WTC11 (cell line): Measurements from ENCODE around the gene IFT122. TPM values are rescaled to one million over a fixed set of nuclear protein-coding genes. Genes with fewer than 3 reads are reported as not detected.

Experiments
- ATAC-seq: fragments of 200-7000 bp; cut with Tn5 transposase; 2 replicates; pipeline ENCODE4 v1.10.0; 2021; ENCODE audit warnings: mild to moderate bottlenecking, moderate library complexity
- CTCF ChIA-PET: fragments of 300-600 bp; sonication (Branson Sonifier 250); formaldehyde crosslinking; loops from one replicate; lab custom pipeline; 2021; ENCODE audit warnings: antibody characterized with exemption; lab: Charles Lee
- POLR2A ChIA-PET: fragments of 350-600 bp; sonication (Branson Sonifier 250); formaldehyde crosslinking; loops from one replicate; lab custom pipeline; 2021; ENCODE audit warnings: antibody characterized with exemption; lab: Charles Lee
- DNase-seq: peaks from one replicate; pipeline ENCODE4 v3.0.0; 2021; ENCODE audit warnings: low spot score
- H3K27ac Mint-ChIP-seq: 2 replicates; pipeline ENCODE4 v1.8.0; 2021; ENCODE audit warnings: mixed read lengths
- H3K27me3 Mint-ChIP-seq: 2 replicates; pipeline ENCODE4 v1.8.0; 2021; ENCODE audit warnings: low read depth, mild to moderate bottlenecking, moderate library complexity, mixed read lengths
- H3K36me3 Mint-ChIP-seq: 2 replicates; pipeline ENCODE4 v1.8.0; 2021; ENCODE audit warnings: mixed read lengths
- H3K4me1 Mint-ChIP-seq: 2 replicates; pipeline ENCODE4 v1.8.0; 2022; ENCODE audit warnings: mixed read lengths
- H3K4me3 Mint-ChIP-seq: 2 replicates; pipeline ENCODE4 v1.8.0; 2021; ENCODE audit warnings: mild to moderate bottlenecking, moderate library complexity, mixed read lengths
- H3K9me3 Mint-ChIP-seq: 2 replicates; pipeline ENCODE4 v1.8.0; 2021; ENCODE audit warnings: mixed read lengths
- EMX1 ChIP-seq: fragments of 250-450 bp; sonication (Bioruptor Pico); IDR thresholded peaks from 2 replicates; pipeline ENCODE4 v1.8.0; 2021; ENCODE audit warnings: mild to moderate bottlenecking
- FOXK1 ChIP-seq: sonication (generic); formaldehyde crosslinking; IDR thresholded peaks from 2 replicates; pipeline ENCODE4 v1.8.0; 2022; ENCODE audit warnings: mild to moderate bottlenecking, moderate library complexity, missing genetic modification reagents
- GABPB1 ChIP-seq: sonication (generic); formaldehyde crosslinking; IDR thresholded peaks from 2 replicates; pipeline ENCODE4 v1.8.1; 2023; ENCODE audit warnings: mild to moderate bottlenecking, missing genetic modification reagents
- GTF2I ChIP-seq: fragments of 250-450 bp; sonication (Bioruptor Pico); conservative IDR thresholded peaks from 2 replicates; pipeline ENCODE4 v1.4.0; 2021; ENCODE audit warnings: mild to moderate bottlenecking
- NR1H2 ChIP-seq: sonication (generic); formaldehyde crosslinking; IDR thresholded peaks from 2 replicates; pipeline ENCODE4 v1.9.0; 2021; ENCODE audit warnings: mild to moderate bottlenecking, moderate library complexity, missing genetic modification reagents
- SP1 ChIP-seq: sonication (generic); formaldehyde crosslinking; conservative IDR thresholded peaks from 2 replicates; pipeline ENCODE4 v1.8.1; 2022; ENCODE audit warnings: missing genetic modification reagents
- TEAD1 ChIP-seq: sonication (generic); formaldehyde crosslinking; IDR thresholded peaks from 2 replicates; pipeline ENCODE4 v1.8.0; 2022; ENCODE audit warnings: mild to moderate bottlenecking, missing genetic modification reagents
- ZNF317 ChIP-seq: sonication (generic); formaldehyde crosslinking; IDR thresholded peaks from 2 replicates; pipeline ENCODE4 v1.8.1; 2023; ENCODE audit warnings: low read depth, mild to moderate bottlenecking, moderate library complexity, missing genetic modification reagents, borderline replicate concordance
- ZNF423 ChIP-seq: fragments of 250-450 bp; sonication (Bioruptor Pico); IDR thresholded peaks from 2 replicates; pipeline ENCODE4 v2.1.2; 2022; ENCODE audit warnings: mild to moderate bottlenecking, moderate library complexity
- total RNA-seq: library from RNA; stranded (reverse); gene quantifications from 3 replicates; pipeline ENCODE4 v1.2.3, GENCODE V29; 2021
- TF ChIP-seq, protein P1 (sequence below): sonication (generic); formaldehyde crosslinking; IDR thresholded peaks from 2 replicates; pipeline ENCODE4 v1.8.1; 2022; ENCODE audit warnings: low read depth, mild to moderate bottlenecking, moderate library complexity, missing genetic modification reagents, borderline replicate concordance
- TF ChIP-seq, protein P2 (sequence below): sonication (generic); formaldehyde crosslinking; IDR thresholded peaks from 2 replicates; pipeline ENCODE4 v1.8.0; 2022; ENCODE audit warnings: mild to moderate bottlenecking, missing genetic modification reagents
- TF ChIP-seq, protein P3 (sequence below): fragments of 200-600 bp; IDR thresholded peaks from 2 replicates; pipeline ENCODE4 v1.8.0; 2022; ENCODE audit warnings: antibody characterized with exemption
- TF ChIP-seq, protein P4 (sequence below): sonication (generic); formaldehyde crosslinking; IDR thresholded peaks from 2 replicates; pipeline ENCODE4 v1.8.0; 2023; ENCODE audit warnings: missing genetic modification reagents, mild to moderate bottlenecking, borderline replicate concordance
- TF ChIP-seq, protein P5 (sequence below): fragments of 250-450 bp; sonication (Bioruptor Pico); IDR thresholded peaks from 2 replicates; pipeline ENCODE4 v1.9.0; 2021; ENCODE audit warnings: mild to moderate bottlenecking
- TF ChIP-seq, protein P6 (sequence below): sonication (generic); formaldehyde crosslinking; IDR thresholded peaks from 2 replicates; pipeline ENCODE4 v1.8.1; 2023; ENCODE audit warnings: mild to moderate bottlenecking, missing genetic modification reagents
- TF ChIP-seq, protein P7 (sequence below): sonication (generic); formaldehyde crosslinking; IDR thresholded peaks from 2 replicates; pipeline ENCODE4 v1.8.0; 2022; ENCODE audit warnings: mild to moderate bottlenecking, missing genetic modification reagents
- TF ChIP-seq, protein P8 (sequence below): fragments of 250-450 bp; sonication (Bioruptor Pico); IDR thresholded peaks from 2 replicates; pipeline ENCODE4 v1.8.0; 2021; ENCODE audit warnings: mild to moderate bottlenecking

Gene IFT122
- total RNA-seq, 1 experiment from 2014 or later: 22.8 TPM

DNA sequence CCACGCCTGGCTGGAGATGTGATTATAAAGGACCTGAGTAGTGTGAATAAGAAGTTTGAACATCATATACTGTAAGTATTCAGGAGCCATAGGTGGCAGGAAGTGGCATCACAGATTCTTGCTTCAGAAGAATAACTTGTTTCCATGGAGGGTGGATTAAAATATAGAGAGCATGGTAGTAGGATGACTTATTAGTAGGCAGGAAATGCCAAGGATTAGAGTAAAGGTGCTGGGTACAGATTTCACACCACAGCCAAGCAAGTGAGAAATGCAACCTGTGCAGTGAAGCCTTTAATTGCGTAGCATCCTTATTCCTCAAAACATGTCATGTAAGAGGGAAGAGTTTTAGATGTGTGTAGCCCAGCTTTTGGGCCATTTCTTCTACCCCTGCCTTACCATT, 30.8 kb downstream of the IFT122 start:
- TF ChIP-seq SP1: no peak
- TF ChIP-seq, protein P1, sequence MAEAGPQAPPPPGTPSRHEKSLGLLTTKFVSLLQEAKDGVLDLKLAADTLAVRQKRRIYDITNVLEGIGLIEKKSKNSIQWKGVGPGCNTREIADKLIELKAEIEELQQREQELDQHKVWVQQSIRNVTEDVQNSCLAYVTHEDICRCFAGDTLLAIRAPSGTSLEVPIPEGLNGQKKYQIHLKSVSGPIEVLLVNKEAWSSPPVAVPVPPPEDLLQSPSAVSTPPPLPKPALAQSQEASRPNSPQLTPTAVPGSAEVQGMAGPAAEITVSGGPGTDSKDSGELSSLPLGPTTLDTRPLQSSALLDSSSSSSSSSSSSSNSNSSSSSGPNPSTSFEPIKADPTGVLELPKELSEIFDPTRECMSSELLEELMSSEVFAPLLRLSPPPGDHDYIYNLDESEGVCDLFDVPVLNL (CRISPR knock-in tag): no peak
- TF ChIP-seq, protein P2, sequence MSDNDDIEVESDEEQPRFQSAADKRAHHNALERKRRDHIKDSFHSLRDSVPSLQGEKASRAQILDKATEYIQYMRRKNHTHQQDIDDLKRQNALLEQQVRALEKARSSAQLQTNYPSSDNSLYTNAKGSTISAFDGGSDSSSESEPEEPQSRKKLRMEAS (CRISPR knock-in tag): no peak
- no peak for TF ChIP-seq NR1H2 (CRISPR knock-in tag)
- TF ChIP-seq EMX1 (CRISPR knock-in tag): no peak
- TF ChIP-seq, protein P3, sequence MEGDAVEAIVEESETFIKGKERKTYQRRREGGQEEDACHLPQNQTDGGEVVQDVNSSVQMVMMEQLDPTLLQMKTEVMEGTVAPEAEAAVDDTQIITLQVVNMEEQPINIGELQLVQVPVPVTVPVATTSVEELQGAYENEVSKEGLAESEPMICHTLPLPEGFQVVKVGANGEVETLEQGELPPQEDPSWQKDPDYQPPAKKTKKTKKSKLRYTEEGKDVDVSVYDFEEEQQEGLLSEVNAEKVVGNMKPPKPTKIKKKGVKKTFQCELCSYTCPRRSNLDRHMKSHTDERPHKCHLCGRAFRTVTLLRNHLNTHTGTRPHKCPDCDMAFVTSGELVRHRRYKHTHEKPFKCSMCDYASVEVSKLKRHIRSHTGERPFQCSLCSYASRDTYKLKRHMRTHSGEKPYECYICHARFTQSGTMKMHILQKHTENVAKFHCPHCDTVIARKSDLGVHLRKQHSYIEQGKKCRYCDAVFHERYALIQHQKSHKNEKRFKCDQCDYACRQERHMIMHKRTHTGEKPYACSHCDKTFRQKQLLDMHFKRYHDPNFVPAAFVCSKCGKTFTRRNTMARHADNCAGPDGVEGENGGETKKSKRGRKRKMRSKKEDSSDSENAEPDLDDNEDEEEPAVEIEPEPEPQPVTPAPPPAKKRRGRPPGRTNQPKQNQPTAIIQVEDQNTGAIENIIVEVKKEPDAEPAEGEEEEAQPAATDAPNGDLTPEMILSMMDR: no peak
- no peak for TF ChIP-seq TEAD1 (CRISPR knock-in tag)
- no peak for TF ChIP-seq FOXK1 (CRISPR knock-in tag)
- TF ChIP-seq, protein P4, sequence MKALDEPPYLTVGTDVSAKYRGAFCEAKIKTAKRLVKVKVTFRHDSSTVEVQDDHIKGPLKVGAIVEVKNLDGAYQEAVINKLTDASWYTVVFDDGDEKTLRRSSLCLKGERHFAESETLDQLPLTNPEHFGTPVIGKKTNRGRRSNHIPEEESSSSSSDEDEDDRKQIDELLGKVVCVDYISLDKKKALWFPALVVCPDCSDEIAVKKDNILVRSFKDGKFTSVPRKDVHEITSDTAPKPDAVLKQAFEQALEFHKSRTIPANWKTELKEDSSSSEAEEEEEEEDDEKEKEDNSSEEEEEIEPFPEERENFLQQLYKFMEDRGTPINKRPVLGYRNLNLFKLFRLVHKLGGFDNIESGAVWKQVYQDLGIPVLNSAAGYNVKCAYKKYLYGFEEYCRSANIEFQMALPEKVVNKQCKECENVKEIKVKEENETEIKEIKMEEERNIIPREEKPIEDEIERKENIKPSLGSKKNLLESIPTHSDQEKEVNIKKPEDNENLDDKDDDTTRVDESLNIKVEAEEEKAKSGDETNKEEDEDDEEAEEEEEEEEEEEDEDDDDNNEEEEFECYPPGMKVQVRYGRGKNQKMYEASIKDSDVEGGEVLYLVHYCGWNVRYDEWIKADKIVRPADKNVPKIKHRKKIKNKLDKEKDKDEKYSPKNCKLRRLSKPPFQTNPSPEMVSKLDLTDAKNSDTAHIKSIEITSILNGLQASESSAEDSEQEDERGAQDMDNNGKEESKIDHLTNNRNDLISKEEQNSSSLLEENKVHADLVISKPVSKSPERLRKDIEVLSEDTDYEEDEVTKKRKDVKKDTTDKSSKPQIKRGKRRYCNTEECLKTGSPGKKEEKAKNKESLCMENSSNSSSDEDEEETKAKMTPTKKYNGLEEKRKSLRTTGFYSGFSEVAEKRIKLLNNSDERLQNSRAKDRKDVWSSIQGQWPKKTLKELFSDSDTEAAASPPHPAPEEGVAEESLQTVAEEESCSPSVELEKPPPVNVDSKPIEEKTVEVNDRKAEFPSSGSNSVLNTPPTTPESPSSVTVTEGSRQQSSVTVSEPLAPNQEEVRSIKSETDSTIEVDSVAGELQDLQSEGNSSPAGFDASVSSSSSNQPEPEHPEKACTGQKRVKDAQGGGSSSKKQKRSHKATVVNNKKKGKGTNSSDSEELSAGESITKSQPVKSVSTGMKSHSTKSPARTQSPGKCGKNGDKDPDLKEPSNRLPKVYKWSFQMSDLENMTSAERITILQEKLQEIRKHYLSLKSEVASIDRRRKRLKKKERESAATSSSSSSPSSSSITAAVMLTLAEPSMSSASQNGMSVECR: no peak
- TF ChIP-seq, protein P5, sequence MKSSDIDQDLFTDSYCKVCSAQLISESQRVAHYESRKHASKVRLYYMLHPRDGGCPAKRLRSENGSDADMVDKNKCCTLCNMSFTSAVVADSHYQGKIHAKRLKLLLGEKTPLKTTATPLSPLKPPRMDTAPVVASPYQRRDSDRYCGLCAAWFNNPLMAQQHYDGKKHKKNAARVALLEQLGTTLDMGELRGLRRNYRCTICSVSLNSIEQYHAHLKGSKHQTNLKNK (CRISPR knock-in tag): no peak
- no peak for TF ChIP-seq GTF2I
- TF ChIP-seq, protein P6, sequence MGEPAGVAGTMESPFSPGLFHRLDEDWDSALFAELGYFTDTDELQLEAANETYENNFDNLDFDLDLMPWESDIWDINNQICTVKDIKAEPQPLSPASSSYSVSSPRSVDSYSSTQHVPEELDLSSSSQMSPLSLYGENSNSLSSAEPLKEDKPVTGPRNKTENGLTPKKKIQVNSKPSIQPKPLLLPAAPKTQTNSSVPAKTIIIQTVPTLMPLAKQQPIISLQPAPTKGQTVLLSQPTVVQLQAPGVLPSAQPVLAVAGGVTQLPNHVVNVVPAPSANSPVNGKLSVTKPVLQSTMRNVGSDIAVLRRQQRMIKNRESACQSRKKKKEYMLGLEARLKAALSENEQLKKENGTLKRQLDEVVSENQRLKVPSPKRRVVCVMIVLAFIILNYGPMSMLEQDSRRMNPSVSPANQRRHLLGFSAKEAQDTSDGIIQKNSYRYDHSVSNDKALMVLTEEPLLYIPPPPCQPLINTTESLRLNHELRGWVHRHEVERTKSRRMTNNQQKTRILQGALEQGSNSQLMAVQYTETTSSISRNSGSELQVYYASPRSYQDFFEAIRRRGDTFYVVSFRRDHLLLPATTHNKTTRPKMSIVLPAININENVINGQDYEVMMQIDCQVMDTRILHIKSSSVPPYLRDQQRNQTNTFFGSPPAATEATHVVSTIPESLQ (CRISPR knock-in tag): no peak
- no peak for TF ChIP-seq GABPB1 (CRISPR knock-in tag)
- TF ChIP-seq, protein P7, sequence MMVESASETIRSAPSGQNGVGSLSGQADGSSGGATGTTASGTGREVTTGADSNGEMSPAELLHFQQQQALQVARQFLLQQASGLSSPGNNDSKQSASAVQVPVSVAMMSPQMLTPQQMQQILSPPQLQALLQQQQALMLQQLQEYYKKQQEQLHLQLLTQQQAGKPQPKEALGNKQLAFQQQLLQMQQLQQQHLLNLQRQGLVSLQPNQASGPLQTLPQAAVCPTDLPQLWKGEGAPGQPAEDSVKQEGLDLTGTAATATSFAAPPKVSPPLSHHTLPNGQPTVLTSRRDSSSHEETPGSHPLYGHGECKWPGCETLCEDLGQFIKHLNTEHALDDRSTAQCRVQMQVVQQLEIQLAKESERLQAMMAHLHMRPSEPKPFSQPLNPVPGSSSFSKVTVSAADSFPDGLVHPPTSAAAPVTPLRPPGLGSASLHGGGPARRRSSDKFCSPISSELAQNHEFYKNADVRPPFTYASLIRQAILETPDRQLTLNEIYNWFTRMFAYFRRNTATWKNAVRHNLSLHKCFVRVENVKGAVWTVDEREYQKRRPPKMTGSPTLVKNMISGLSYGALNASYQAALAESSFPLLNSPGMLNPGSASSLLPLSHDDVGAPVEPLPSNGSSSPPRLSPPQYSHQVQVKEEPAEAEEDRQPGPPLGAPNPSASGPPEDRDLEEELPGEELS: no peak
- no peak for TF ChIP-seq ZNF423
- TF ChIP-seq, protein P8, sequence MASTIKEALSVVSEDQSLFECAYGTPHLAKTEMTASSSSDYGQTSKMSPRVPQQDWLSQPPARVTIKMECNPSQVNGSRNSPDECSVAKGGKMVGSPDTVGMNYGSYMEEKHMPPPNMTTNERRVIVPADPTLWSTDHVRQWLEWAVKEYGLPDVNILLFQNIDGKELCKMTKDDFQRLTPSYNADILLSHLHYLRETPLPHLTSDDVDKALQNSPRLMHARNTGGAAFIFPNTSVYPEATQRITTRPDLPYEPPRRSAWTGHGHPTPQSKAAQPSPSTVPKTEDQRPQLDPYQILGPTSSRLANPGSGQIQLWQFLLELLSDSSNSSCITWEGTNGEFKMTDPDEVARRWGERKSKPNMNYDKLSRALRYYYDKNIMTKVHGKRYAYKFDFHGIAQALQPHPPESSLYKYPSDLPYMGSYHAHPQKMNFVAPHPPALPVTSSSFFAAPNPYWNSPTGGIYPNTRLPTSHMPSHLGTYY: no peak
- TF ChIP-seq ZNF317 (CRISPR knock-in tag): no peak
- Mint-ChIP-seq H3K36me3 (peaks cover 5% of the 10 kb centered on the region), H3K4me3 (no peak overlapping the region), H3K27me3 (no peaks in the 10 kb centered on the region), H3K27ac (no peak overlapping the region), H3K4me1 (no peaks in the 10 kb centered on the region), H3K9me3 (no peaks in the 10 kb centered on the region)
- ChIA-PET CTCF (interaction anchor here (1.7 kb wide), 1 partner anchor 19 kb away, joined by 5 read pairs; no protein-coding TSS in a partner anchor), POLR2A (no interaction called here)
- ATAC-seq: no peak
- DNase-seq: no peak
